A673 (cell line): ENCODE data around the gene TES. TPM values are rescaled to one million over a fixed set of nuclear protein-coding genes. Genes with fewer than 3 reads are reported as not detected.

Source experiments
- BruUV-seq: library from RNA; stranded (reverse); fragments of 400-500 nt; replicated peaks from 2 replicates; lab custom pipeline; 2021; lab: Mats Ljungman, UMichigan
- CTCF ChIA-PET: fragments of 300-600 bp; sonication (Branson Sonifier 250); formaldehyde crosslinking; loops from one replicate; lab custom pipeline; 2022; ENCODE audit warnings: antibody characterized with exemption; lab: Charles Lee
- POLR2A ChIA-PET: fragments of 300-600 bp; sonication (Branson Sonifier 250); formaldehyde crosslinking; loops from one replicate; lab custom pipeline; 2022; ENCODE audit warnings: antibody characterized with exemption; ENCODE audit not compliant: low non-redundant PET; lab: Charles Lee
- DNase-seq: peaks from one replicate; pipeline ENCODE4 v3.0.0-alpha.2; 2015; ENCODE audit warnings: low spot score
- H3K27ac ChIP-seq: fragments of 200-600 bp; sonication (generic); 2 replicates; pipeline ENCODE4 v1.5.1; 2016; ENCODE audit warnings: mixed run types, low read depth, mild to moderate bottlenecking, mixed read lengths, antibody characterized with exemption, low read length; ENCODE audit not compliant: poor library complexity, severe bottlenecking
- H3K27me3 ChIP-seq: fragments of 200-600 bp; sonication (generic); replicated peaks from 2 replicates; pipeline ENCODE4 v1.6.1; 2017; ENCODE audit warnings: mixed run types, low read depth, mild to moderate bottlenecking, mixed read lengths, antibody characterized with exemption, low read length; ENCODE audit not compliant: insufficient read depth, poor library complexity
- H3K36me3 ChIP-seq: fragments of 200-600 bp; sonication (generic); 2 replicates; pipeline ENCODE4 v1.6.1; 2016; ENCODE audit warnings: mixed run types, mild to moderate bottlenecking, mixed read lengths, antibody characterized with exemption, low read length; ENCODE audit not compliant: insufficient read depth, poor library complexity, severe bottlenecking
- H3K4me1 ChIP-seq: fragments of 200-600 bp; sonication (generic); 2 replicates; pipeline ENCODE4 v1.6.1; 2017; ENCODE audit warnings: mixed run types, mild to moderate bottlenecking, mixed read lengths, antibody characterized with exemption, low read length; ENCODE audit not compliant: insufficient read depth, poor library complexity, severe bottlenecking
- H3K4me3 ChIP-seq: fragments of 200-600 bp; sonication (generic); 2 replicates; pipeline ENCODE4 v1.5.1; 2016; ENCODE audit warnings: low read depth, mixed run types, mild to moderate bottlenecking, mixed read lengths, low read length; ENCODE audit not compliant: poor library complexity, severe bottlenecking
- H3K9me3 ChIP-seq: fragments of 200-600 bp; sonication (generic); 2 replicates; pipeline ENCODE4 v1.6.1; 2016; ENCODE audit warnings: mixed run types, low read depth, mild to moderate bottlenecking, mixed read lengths, antibody characterized with exemption, low read length; ENCODE audit not compliant: poor library complexity, severe bottlenecking
- CTCF ChIP-seq: fragments of 300-800, 200-600 bp; sonication (generic); conservative IDR thresholded peaks from 2 replicates; pipeline ENCODE4 v1.5.1; 2017; ENCODE audit warnings: low read depth, mild to moderate bottlenecking, antibody characterized with exemption, low read length, moderate library complexity, mixed read lengths
- EZH2 ChIP-seq: fragments of 200-600 bp; sonication (generic); IDR thresholded peaks from 2 replicates; pipeline ENCODE4 v1.6.1; 2017; ENCODE audit warnings: borderline replicate concordance, low read depth, mild to moderate bottlenecking, mixed read lengths, antibody characterized with exemption, low read length; ENCODE audit not compliant: poor library complexity, severe bottlenecking
- intact Hi-C: fragments of 100-400 bp; cut with micrococcal nuclease; formaldehyde crosslinking; loops from one replicate; pipeline ENCODE4 v1.10.0; 2022; ENCODE audit not compliant: unreplicated experiment
- total RNA-seq: library from RNA; stranded (reverse); gene quantifications from 2 replicates; pipeline ENCODE4 v1.2.3, GENCODE V29; 2021

TES gene
- total RNA-seq, 1 experiment from 2014 or later, result 121 TPM

- Histone ChIP-seq H3K9me3 (no peaks in the 10 kb centered on the region), H3K27me3 (no peaks in the 10 kb centered on the region), H3K27ac (peak overlapping the region; percentile 47), H3K4me1 (peaks cover 96% of the 10 kb centered on the region), H3K36me3 (no peaks in the 10 kb centered on the region), H3K4me3 (no peak overlapping the region)
- ChIA-PET POLR2A (no interaction called here), CTCF (no interaction called here)
- no peak for TF ChIP-seq CTCF
- TF ChIP-seq EZH2, result no peak
- intact Hi-C loops, result no loop called here
- DNase-seq, result no peak
- BruUV-seq, result no TSS peak
Measured at GRCh38 chr7:116226664-116227063, 16.3 kb downstream of the TES start.

- ChIA-PET POLR2A (no interaction called here), CTCF (no interaction called here)
- no peaks in the 10 kb centered on the region for H3K9me3 ChIP-seq
- H3K36me3 ChIP-seq, result no peaks in the 10 kb centered on the region
- TF ChIP-seq EZH2 (no peak), CTCF (no peak)
- H3K27me3 ChIP-seq, result no peaks in the 10 kb centered on the region
- peak overlapping the region; percentile 8 for H3K4me3 ChIP-seq
- no TSS peak for BruUV-seq
- peaks cover 97% of the 10 kb centered on the region for H3K4me1 ChIP-seq
- peak; percentile 67 for DNase-seq
- intact Hi-C loops, result no loop called here
- H3K27ac ChIP-seq, result peak overlapping the region; percentile 69
Measured at GRCh38 chr7:116227678-116228239, 17.4 kb downstream of the TES start.

DNA sequence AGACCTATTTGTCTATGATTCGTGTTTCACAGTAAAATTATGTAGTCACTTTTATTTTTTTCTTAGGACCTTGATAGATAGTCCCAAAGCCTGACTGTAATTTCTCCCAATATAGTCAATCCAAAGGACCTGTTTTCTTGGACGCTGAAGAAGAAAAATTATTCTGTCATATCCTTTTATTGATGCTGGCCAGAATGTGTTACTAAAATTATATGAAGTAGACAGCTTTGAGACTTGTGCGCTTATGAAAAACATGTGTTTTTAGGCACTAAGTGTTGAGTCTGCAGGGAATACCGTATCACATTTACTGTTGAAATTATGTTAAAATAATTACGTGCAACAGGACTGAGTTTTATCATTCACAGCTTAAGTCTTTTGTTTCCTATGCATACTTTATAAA is 17.9 kb downstream of the TES start:
- DNase-seq, result no peak
- no peak for TF ChIP-seq CTCF
- Histone ChIP-seq H3K4me1 (peaks cover 97% of the 10 kb centered on the region), H3K27ac (peak overlapping the region; percentile 69), H3K9me3 (no peaks in the 10 kb centered on the region), H3K4me3 (peak overlapping the region; percentile 8), H3K36me3 (peaks cover under 1% of the 10 kb centered on the region), H3K27me3 (no peaks in the 10 kb centered on the region)
- BruUV-seq, result no TSS peak
- ChIA-PET CTCF (no interaction called here), POLR2A (no interaction called here)
- intact Hi-C loops, result no loop called here
